ENCODE measurements around the gene NTN4.

DNA sequence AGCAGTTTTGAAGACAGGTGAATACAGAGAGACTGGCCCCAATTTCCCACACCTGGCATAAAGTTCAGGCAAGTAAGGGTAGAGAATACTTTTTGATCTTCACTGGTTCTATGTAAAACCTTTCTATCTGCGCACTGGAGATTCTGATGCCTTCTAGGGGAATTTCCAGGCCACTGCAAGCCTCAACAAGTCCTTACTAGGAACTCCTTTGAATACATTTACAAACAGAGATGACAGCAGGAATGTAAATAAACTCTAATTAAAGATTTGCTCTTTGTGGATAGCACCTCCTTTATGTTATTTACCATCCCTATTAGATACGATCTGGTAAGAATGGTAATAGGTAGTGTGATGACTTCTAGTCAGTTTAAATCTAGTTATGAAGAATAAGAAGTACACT is 69.2 kb downstream of the NTN4 start:
- no peak for TF ChIP-seq POLR2AphosphoS5 (IDR thresholded peaks at IDR 0.05)
- TF ChIP-seq, protein P1, sequence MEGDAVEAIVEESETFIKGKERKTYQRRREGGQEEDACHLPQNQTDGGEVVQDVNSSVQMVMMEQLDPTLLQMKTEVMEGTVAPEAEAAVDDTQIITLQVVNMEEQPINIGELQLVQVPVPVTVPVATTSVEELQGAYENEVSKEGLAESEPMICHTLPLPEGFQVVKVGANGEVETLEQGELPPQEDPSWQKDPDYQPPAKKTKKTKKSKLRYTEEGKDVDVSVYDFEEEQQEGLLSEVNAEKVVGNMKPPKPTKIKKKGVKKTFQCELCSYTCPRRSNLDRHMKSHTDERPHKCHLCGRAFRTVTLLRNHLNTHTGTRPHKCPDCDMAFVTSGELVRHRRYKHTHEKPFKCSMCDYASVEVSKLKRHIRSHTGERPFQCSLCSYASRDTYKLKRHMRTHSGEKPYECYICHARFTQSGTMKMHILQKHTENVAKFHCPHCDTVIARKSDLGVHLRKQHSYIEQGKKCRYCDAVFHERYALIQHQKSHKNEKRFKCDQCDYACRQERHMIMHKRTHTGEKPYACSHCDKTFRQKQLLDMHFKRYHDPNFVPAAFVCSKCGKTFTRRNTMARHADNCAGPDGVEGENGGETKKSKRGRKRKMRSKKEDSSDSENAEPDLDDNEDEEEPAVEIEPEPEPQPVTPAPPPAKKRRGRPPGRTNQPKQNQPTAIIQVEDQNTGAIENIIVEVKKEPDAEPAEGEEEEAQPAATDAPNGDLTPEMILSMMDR (IDR thresholded peaks at IDR 0.05), result peak in 2 of 4 experiments; percentile 4 to 25
- no peak for TF ChIP-seq POLR2A (IDR thresholded peaks at IDR 0.05)
- TF ChIP-seq EP300 (IDR thresholded peaks at IDR 0.05), result no peak
